Germinal center (tissue), 1 donor: ENCODE measurements around the gene PRKCG.
A peak's percentile ranks its signal among the peaks of the same experiment; 100 is the strongest.

Experiments
- DNase-seq: peaks from one replicate; pipeline ENCODE4 v3.0.0; 2012; ENCODE audit warnings: mixed read lengths, low spot score

Gene PRKCG

DNA sequence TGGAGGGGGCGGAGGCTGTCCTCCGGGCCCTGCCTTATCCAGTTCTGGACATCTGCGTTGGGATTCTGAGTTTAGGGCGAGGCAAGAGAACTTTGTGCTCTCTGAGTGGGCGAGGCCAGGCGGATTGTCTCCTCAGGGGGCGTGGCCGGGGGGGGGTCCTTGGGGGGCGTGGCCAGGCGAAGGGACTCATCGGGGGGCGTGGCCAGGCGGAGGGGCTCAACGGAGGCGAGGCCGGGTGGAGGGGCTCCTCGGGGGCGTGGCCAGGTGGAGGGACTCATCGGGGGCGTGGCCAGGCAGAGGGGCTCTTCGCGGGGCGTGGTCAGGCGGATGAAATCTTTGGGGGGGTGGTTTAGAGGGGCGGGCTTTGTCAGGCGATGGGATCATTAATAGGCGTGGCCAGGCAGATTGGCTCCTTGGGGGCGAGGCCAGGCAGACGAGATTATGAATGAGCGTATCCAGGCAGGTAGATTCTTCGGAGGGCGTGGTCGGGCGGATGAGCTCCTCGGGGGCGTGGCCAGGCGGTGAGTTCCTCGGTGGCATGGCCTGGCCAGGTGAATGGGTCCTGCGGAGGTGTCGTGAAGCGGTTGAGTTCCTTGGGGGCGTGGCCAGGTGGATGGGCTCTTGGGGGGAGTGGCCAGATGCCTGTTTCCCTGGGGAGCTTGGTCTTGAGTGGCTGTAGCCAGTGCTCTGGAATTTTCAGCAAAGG lies 16.8 kb downstream of the PRKCG start:
- DNase-seq, result no peak

DNA sequence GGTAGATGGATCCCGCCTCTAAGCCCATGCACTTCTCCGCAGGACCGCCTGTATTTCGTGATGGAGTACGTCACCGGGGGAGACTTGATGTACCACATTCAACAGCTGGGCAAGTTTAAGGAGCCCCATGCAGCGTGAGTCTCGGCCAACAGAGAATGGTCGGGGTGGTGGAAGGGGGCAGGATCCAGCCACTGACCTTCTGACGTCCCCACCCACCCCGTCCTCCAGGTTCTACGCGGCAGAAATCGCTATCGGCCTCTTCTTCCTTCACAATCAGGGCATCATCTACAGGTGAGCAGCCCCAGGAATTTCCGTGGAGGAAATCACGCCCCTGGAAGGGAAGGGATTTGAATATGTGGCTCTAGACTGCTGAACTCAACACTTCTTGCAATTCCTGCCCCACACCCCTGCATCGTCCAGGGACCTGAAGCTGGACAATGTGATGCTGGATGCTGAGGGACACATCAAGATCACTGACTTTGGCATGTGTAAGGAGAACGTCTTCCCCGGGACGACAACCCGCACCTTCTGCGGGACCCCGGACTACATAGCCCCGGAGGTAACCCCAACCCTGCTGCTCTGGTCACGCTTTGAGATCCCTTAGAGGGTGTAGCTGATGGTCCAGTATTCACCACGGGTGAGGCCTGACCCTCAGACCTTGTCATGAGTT lies 18.3 kb downstream of the PRKCG start:
- no peak for DNase-seq

- no peak for DNase-seq
Measured at GRCh38 chr19:53903055-53903680, 21.2 kb downstream of the PRKCG start.

- DNase-seq, result no peak
Measured at GRCh38 chr19:53904909-53905308, 22.9 kb downstream of the PRKCG start.

- DNase-seq, result no peak
Measured at GRCh38 chr19:53905787-53906186, 23.8 kb downstream of the PRKCG start.

- peak; percentile 83 for DNase-seq
Measured at GRCh38 chr19:53906211-53907192, 24.5 kb downstream of the PRKCG start.

GRCh38 chr19:53907193-53907581 lies 25.2 kb downstream of the PRKCG start:
- no peak for DNase-seq

DNA sequence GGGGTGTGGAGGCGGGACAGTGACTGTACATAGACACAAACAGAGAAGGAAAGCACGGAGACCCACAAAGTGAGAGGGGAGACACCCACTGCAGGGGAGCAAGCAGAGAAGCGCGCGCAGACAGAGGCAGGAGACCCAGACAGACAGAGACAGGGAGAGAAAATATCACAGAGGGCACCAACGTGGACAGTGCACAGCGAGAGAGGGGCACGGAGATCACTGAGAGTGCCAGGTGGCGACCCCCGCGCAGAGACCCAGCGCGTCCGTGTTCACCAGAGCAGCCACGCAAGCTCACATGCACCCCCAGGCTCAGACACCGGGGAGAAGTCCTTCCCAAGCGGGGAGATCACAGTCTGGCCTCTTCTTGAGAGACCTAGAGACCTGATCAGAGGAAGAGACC lies 25.7 kb downstream of the PRKCG start:
- no peak for DNase-seq

GRCh38 chr19:53908106-53908934 lies 26.3 kb downstream of the PRKCG start:
- DNase-seq, result peak; percentile 65

DNA sequence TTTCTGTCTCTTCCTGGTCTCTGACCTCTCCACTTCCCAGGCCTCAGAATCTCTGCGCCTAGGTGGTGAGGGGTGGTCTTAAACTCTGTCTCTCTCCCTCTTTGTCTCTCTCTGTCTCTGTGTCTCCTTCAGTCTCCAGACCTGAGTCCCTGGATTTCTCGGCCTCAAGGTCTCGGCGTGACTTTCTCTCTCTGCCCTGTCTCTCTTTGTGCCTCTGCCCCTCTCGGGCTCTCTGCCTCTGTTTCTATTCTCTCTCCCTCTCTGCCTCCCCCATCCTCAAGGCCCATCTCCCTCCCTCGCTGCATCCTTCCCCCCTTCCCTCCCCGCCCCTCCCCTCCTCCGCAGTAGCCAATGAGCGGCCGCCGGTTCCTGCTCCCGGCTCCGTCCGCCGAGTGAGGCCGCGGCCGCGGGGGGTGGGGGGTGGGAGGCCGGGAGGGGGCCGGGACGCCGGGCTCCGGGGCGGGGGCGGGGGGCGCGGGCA lies 27.0 kb downstream of the PRKCG start, which contains the start of gene CACNG7:
TSS of gene CACNG7 (plus strand) at position 344 of the 481 bp plus-strand sequence. CDS start 3,554 bp downstream, outside the sequence.
- DNase-seq, result no peak

- DNase-seq, result no peak
Measured at GRCh38 chr19:53909471-53910169, 27.6 kb downstream of the PRKCG start.

DNA sequence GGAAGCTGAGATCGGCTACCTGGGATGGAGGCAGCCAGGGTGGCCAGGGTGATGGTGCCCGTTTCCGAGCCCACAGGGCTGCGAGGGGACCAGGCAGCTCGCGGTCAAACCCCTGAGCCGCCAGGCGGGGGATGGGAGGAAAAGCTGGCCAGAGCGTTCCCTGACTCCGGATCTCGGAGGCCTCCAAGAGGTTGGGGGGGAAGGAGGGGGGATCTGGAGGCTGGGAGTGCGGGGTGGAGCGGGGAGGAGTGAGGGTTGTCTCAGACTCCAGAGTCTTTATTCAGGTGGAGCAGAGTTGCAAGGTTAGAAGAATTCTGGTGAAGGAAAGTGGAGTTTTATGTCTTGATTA lies 28.1 kb downstream of the PRKCG start:
- no peak for DNase-seq

DNA sequence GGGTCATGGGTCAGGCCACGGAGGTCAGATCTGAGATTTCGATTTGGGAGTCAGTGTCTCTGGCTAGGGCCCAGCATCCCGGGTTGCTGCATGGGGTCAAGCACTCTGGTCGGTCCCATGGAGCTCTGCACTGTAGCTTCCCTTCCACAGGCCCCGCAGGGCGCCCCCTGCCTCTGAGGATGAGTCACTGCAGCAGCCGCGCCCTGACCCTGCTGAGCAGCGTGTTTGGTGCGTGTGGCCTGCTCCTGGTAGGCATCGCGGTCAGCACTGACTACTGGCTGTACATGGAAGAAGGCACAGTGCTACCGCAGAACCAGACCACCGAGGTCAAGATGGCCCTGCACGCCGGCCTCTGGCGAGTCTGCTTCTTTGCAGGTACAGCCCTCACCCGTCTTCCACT lies 30.7 kb downstream of the PRKCG start:
- DNase-seq, result no peak

DNA sequence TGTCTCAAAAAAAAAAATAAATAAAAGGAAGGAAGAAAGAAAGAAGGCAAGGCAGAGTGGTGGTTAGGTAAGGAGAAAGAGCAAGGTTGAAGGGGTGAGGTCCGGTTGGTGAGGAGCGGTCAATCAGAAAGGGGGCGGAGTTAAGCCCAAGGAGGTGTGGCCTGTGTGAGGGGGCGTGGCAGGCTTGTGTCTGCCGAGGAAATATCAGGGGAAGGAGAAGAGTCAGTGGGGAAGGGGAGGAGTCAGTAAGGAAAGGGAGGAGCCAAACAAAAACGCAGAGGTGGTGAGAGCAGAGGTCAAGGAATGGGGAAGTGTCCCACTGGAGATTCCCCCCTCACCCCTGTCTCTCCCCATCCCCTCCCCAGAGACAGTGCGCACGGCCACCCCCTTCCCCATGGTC lies 33.0 kb downstream of the PRKCG start:
- DNase-seq, result no peak

DNA sequence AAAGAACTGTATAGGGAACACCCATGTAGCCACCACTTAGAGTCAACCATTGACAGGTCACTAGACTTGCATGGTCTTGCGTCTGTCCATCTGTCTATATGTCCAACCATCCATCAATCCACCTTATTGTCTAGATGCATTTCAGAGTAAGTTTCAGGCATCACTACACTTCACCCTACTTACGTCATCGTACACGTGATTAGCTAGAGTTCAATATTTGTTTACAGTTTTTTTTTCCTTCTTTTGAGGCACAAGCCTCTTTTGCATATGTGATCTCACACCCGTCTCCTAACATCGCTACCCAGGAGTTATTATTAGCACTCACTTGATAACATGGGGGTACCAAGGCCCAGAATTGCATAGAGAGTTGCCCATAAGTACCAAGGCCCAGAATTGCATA lies 34.0 kb downstream of the PRKCG start:
- DNase-seq, result no peak

DNA sequence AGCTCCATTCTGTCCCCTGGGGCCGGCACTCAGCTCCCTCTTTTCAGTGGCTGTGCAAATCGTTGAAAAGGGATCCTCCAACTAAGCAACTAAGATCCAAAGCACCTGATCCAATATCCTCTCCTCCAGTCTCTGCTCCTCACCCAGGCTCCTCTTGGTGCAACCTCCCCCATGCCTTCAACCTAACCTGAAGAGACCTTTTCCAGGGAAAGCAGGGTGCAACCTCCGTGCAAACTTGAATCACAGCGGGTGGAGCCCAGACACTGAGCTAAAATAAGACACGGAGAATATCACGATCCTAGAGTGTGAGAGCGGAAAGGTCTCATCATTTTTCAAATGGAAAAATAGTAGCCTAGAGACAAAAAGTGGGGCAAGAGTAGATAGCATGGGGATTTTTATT lies 35.4 kb downstream of the PRKCG start:
- DNase-seq, result no peak

DNA sequence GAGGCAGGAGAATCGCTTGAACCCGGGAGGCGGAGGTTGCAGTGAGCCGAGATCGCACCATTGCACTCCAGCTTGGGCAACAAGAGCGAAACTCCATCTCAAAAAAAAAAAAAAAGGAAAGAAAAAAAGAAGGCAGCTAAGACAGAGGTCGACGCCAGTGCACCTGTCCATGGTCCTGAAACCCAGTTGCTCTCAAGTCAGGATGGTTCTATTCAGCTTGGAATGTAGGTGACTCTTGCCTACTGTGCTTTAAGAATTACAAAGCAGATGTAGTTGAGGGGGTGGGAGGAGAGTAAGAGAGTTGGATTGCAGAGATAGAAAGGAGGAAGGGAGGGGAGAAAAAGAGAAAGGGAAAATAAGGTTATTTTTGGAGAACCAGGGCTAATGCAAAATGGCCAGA lies 45.7 kb downstream of the PRKCG start:
- no peak for DNase-seq

- DNase-seq, result no peak
Measured at GRCh38 chr19:53936029-53936428, 54.0 kb downstream of the PRKCG start.

DNA sequence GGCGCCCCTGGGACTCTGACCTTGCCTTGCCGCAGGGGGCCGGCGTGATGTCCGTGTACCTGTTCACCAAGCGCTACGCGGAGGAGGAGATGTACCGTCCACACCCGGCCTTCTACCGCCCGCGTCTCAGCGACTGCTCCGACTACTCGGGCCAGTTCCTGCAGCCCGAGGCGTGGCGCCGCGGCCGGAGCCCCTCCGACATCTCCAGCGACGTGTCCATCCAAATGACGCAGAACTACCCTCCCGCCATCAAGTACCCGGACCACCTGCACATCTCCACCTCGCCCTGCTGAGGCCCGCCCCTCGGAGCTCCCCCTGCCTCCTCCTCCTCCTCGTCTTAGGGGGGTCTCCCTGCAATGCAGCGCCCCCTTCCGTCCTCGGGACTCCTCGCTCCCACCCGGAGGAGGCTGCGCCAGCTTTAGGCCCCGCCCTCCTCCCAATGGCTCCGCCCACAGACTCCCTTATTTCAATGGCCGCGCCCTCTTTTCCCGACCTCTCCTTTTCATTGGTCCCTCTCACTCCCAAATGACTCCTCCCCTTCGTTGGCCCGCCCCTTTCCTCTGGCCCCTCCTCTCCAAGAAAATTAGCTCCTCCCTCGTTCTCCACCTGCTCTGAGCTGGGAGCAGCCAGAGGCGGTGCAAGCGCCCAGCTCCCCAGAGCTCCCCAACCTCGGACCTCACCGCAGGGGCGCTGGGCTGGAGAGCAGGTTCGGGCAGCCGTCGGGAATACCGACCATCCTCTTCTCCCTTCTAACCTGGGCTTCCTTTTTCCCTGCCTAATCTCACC lies 60.2 kb downstream of the PRKCG start:
- no peak for DNase-seq

- no peak for DNase-seq
Measured at GRCh38 chr19:53944416-53944815, 62.4 kb downstream of the PRKCG start.
